Measurements from ENCODE around the gene MISFA. TPM values are rescaled to one million over a fixed set of nuclear protein-coding genes. Genes with fewer than 3 reads are reported as not detected.

Gene MISFA
- total and polyA plus RNA-seq, 2 experiments from 2014 or later = 5.1 TPM; not detected in 1

- Histone ChIP-seq H3K4me3 (no peak overlapping the region), H3K27ac (ENCODE audit: low read depth) (no peak overlapping the region), H3K27me3 (ENCODE audit: insufficient read depth) (no peaks in the 10 kb centered on the region), H3K79me2 (replicated peaks; ENCODE audit: insufficient read depth) (peaks cover 34% of the 10 kb centered on the region), H2AFZ (no peak overlapping the region), H4K20me1 (replicated peaks; ENCODE audit: insufficient read depth) (no peaks in the 10 kb centered on the region; the same call in 1 of the 2 replicates), H3F3A (replicated peaks; ENCODE audit: low read depth) (no peaks in the 10 kb centered on the region), H3K9me2 (ENCODE audit: insufficient read depth) (no peaks in the 10 kb centered on the region), H3K36me3 (ENCODE audit: insufficient read depth) (no peaks in the 10 kb centered on the region), H3K4me2 (no peak overlapping the region), H3K4me1 (ENCODE audit: insufficient read depth) (no peaks in the 10 kb centered on the region)
- TF ChIP-seq ZNF331 (CRISPR knock-in tag; IDR thresholded peaks at IDR 0.05; ENCODE audit: low read depth) = no peak
- no peak for TF ChIP-seq CTCF (conservative IDR thresholded peaks at IDR 0.05; ENCODE audit: low read depth in 2 of 2)
- TF ChIP-seq ZNF462 (CRISPR knock-in tag; IDR thresholded peaks at IDR 0.05) = no peak
- TF ChIP-seq ZNF114 (CRISPR knock-in tag; IDR thresholded peaks at IDR 0.05) = no peak
- no peak for TF ChIP-seq JUNB (IDR thresholded peaks at IDR 0.05; ENCODE audit: unreplicated experiment)
- no peak for TF ChIP-seq ETS1 (IDR thresholded peaks at IDR 0.05)
- no peak for TF ChIP-seq EZH2phosphoT487 (IDR thresholded peaks at IDR 0.05; ENCODE audit: unreplicated experiment)
- no peak for TF ChIP-seq CREB1 (CRISPR knock-in tag; IDR thresholded peaks at IDR 0.05; ENCODE audit: low read depth)
- no peak for TF ChIP-seq STAT1 (IDR thresholded peaks at IDR 0.05; ENCODE audit: unreplicated experiment)
- TF ChIP-seq EZH2 (IDR thresholded peaks at IDR 0.05; ENCODE audit: low read depth, unreplicated experiment) = no peak
- no peak for TF ChIP-seq REST (IDR thresholded peaks at IDR 0.05; ENCODE audit: unreplicated experiment)
- no peak for TF ChIP-seq POLR2AphosphoS5 (IDR thresholded peaks at IDR 0.05; ENCODE audit: low read depth)
- TF ChIP-seq NANOG (IDR thresholded peaks at IDR 0.05; ENCODE audit: borderline replicate concordance) = no peak
- no peak overlapping the region for H3K27ac Mint-ChIP-seq
- no peak overlapping the region for H3K4me3 Mint-ChIP-seq
- H3K9me3 Mint-ChIP-seq = no peaks in the 10 kb centered on the region
- 0 out of 3 replicates have a peak, but pooled peaks cover 4% of the 10 kb centered on the region for H3K4me1 Mint-ChIP-seq
- no peaks in the 10 kb centered on the region for H3K27me3 Mint-ChIP-seq (ENCODE audit: insufficient read depth, low read depth, poor library complexity)
- no peak for ATAC-seq
- DNase-seq (ENCODE audit: low spot score) = no peak
- peaks cover 22% of the 10 kb centered on the region for H3K36me3 Mint-ChIP-seq (ENCODE audit: low read depth)
Observed at GRCh38 chr11:18594999-18595749, 4.4 kb upstream of the MISFA start.
